Activated naive CD4-positive, alpha-beta T cell treated with anti-CD3 and anti-CD28 coated beads, Interleukin-2, amount 10 ng/mL, durations not matched to agents 7 days and 5 days (primary cell): ENCODE results near the gene SH2D4B.

ENCODE experiments used
- CTCF ChIA-PET: fragments of 350-600 bp; sonication (Branson Sonifier 250); formaldehyde crosslinking; loops from one replicate; lab custom pipeline; 2021; ENCODE audit warnings: antibody characterized with exemption; lab: Charles Lee
- DNase-seq: peaks from one replicate; pipeline ENCODE4 v3.0.0-alpha.2; 2020
- H3K27ac Mint-ChIP-seq: one replicate; pipeline ENCODE4 v1.8.0; 2021; ENCODE audit warnings: mild to moderate bottlenecking, moderate library complexity, mixed read lengths
- H3K27me3 Mint-ChIP-seq: one replicate; pipeline ENCODE4 v1.8.0; 2021; ENCODE audit warnings: mild to moderate bottlenecking, mixed read lengths
- H3K36me3 Mint-ChIP-seq: one replicate; pipeline ENCODE4 v1.8.0; 2021; ENCODE audit warnings: mixed read lengths
- H3K4me1 Mint-ChIP-seq: one replicate; pipeline ENCODE4 v1.8.0; 2021; ENCODE audit warnings: mixed read lengths
- H3K4me3 Mint-ChIP-seq: one replicate; pipeline ENCODE4 v1.8.0; 2021; ENCODE audit warnings: mild to moderate bottlenecking, moderate library complexity, mixed read lengths
- H3K9me3 Mint-ChIP-seq: one replicate; pipeline ENCODE4 v1.8.0; 2021; ENCODE audit warnings: mixed read lengths

Gene SH2D4B

GRCh38 chr10:80554050-80554449, 16.3 kb downstream of the SH2D4B start:
- no peaks in the 10 kb centered on the region for H3K36me3 Mint-ChIP-seq
- CTCF ChIA-PET, result no interaction called here
- no peaks in the 10 kb centered on the region for H3K4me1 Mint-ChIP-seq

DNA sequence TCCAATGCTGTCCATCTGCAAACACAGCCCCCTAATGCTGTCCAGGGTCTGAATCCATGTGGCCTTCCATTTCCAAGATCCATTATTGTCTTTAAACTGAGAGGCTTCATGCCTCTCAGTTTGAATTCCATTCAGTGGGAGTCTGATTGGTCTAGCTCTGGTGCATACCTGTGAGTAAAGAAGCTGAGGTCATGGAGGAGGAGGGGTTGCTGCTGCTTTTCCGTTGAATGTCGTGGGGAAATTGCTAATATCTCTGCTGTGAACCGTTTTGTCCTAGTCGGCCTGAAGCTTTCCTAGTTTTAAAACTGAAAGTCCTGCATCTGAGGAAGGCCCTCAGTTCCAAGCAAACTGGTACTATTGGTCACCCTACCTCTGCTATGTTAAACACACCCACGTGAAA, 17.7 kb downstream of the SH2D4B start:
- Mint-ChIP-seq H3K27ac (no peak overlapping the region), H3K27me3 (peaks cover 26% of the 10 kb centered on the region), H3K9me3 (no peaks in the 10 kb centered on the region), H3K4me3 (no peak overlapping the region), H3K36me3 (no peaks in the 10 kb centered on the region), H3K4me1 (no peaks in the 10 kb centered on the region)
- CTCF ChIA-PET, result no interaction called here
- DNase-seq, result no peak

More at GRCh38 chr10:80554050-80554449, 16.3 kb downstream of the SH2D4B start:
- Mint-ChIP-seq H3K27me3 (peaks cover 27% of the 10 kb centered on the region), H3K27ac (no peak overlapping the region), H3K9me3 (no peaks in the 10 kb centered on the region), H3K4me3 (no peak overlapping the region)
- no peak for DNase-seq

DNA sequence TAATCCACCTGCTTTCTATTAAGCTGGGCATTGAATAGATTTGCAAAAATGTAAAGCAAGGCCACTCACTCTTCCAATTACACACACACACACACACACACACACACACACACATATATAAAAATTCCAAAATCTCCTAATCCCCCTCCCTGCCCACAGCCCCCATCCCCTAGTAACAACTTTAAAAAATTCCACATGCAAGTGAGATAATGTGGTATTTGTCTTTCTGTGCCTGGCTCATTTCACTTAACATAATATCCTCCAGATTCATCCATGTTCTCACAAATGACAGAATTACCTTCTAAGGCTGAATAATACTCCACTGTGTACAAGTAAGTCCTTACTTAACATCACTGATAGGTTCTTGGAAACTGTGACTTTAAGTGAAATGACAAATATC, 24.2 kb downstream of the SH2D4B start:
- Mint-ChIP-seq H3K4me3 (no peak overlapping the region), H3K4me1 (no peaks in the 10 kb centered on the region), H3K36me3 (no peaks in the 10 kb centered on the region), H3K9me3 (no peaks in the 10 kb centered on the region), H3K27me3 (peaks cover 10% of the 10 kb centered on the region), H3K27ac (no peak overlapping the region)
- no peak for DNase-seq
- CTCF ChIA-PET, result no interaction called here

DNA sequence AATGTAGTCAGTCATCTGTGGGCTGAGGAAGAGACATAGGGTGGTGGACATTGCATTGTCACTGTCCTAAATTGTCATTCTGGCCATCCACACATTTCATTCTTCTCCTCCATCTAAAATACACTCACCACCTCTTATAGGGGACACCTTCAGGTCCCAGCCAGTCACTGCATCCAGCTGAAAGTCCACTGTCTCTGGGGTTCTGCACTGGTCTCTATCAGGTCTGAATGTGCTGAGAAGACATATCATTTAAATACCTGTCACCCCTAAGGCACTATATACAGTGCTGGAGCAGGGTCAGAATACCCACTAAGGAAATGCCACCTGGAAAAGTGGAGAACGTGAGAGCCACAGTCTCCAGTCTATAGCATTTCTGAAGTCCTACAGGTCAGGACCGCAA, 29.6 kb downstream of the SH2D4B start:
- CTCF ChIA-PET, result no interaction called here
- no peaks in the 10 kb centered on the region for H3K36me3 Mint-ChIP-seq
- H3K4me1 Mint-ChIP-seq, result no peaks in the 10 kb centered on the region
- no peaks in the 10 kb centered on the region for H3K9me3 Mint-ChIP-seq
- no peak overlapping the region for H3K27ac Mint-ChIP-seq
- DNase-seq, result no peak
- H3K27me3 Mint-ChIP-seq, result peaks cover 26% of the 10 kb centered on the region
- H3K4me3 Mint-ChIP-seq, result no peak overlapping the region

DNA sequence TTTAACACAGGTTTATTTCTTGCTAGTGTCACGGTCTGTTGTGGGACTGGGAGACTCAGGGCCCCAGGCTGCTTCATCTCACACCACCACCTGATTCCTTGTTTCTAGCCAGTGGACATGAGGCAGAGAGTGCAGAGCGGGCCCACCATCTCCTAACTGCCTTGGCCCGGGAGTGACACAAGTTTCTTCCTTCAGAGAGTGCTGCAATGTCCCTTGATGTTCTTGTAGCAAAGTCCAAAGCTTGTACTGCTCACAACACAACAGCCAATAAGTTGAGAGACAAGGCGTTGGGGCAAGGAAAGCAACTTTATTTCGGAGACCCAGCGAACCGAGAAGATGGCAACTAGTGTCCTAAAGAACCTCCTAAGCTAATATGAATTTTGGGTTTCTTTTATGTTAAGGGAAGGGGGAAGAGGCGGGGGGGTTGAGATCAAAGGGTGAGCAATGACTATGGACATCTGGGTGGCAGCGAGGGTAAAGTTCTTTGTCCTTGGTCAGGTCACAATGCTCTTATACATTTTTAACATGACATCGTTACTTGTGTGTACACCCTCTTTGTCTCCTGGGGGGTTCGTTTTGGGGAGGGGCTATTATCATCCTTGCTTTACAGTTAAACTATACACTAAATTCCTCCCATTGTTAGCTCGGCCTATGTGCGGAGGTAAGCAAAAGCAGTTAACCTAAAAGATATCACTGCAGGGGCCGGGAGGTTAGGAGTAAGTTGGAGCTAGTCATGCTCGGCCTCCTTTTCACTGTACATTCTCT, 31.6 kb downstream of the SH2D4B start:
- CTCF ChIA-PET, result interaction anchor here (0.8 kb wide), 1 partner anchor 29 kb away, joined by 3 read pairs; no protein-coding TSS in a partner anchor
- Mint-ChIP-seq H3K27me3 (peaks cover 23% of the 10 kb centered on the region), H3K4me1 (no peaks in the 10 kb centered on the region), H3K27ac (no peak overlapping the region), H3K4me3 (no peak overlapping the region), H3K36me3 (no peaks in the 10 kb centered on the region), H3K9me3 (no peaks in the 10 kb centered on the region)
- DNase-seq, result no peak

GRCh38 chr10:80571352-80571751, 33.6 kb downstream of the SH2D4B start:
- H3K27me3 Mint-ChIP-seq, result peaks cover 16% of the 10 kb centered on the region
- DNase-seq, result no peak
- no peak overlapping the region for H3K4me3 Mint-ChIP-seq
- H3K9me3 Mint-ChIP-seq, result no peaks in the 10 kb centered on the region
- H3K4me1 Mint-ChIP-seq, result no peaks in the 10 kb centered on the region
- CTCF ChIA-PET, result no interaction called here
- H3K36me3 Mint-ChIP-seq, result no peaks in the 10 kb centered on the region
- H3K27ac Mint-ChIP-seq, result no peak overlapping the region

- no peak for DNase-seq
- Mint-ChIP-seq H3K27me3 (peaks cover 28% of the 10 kb centered on the region), H3K36me3 (no peaks in the 10 kb centered on the region), H3K4me3 (no peak overlapping the region), H3K9me3 (peaks cover 4% of the 10 kb centered on the region), H3K27ac (no peak overlapping the region), H3K4me1 (peaks cover 9% of the 10 kb centered on the region)
- CTCF ChIA-PET, result interaction anchor here (1.4 to 1.6 kb wide), 2 partner anchors 18 to 201 kb away, joined by 3 to 5 read pairs; no protein-coding TSS in a partner anchor
Measured at GRCh38 chr10:80579181-80579763, 41.6 kb downstream of the SH2D4B start.

- DNase-seq, result no peak
- Mint-ChIP-seq H3K27ac (no peak overlapping the region), H3K36me3 (no peaks in the 10 kb centered on the region), H3K9me3 (peaks cover 4% of the 10 kb centered on the region), H3K4me1 (peaks cover 9% of the 10 kb centered on the region), H3K4me3 (no peak overlapping the region), H3K27me3 (peaks cover 28% of the 10 kb centered on the region)
- CTCF ChIA-PET, result interaction anchor here (1.4 kb wide), 1 partner anchor 17 kb away, joined by 3 read pairs; no protein-coding TSS in a partner anchor
Measured at GRCh38 chr10:80579849-80580637, 42.3 kb downstream of the SH2D4B start.

GRCh38 chr10:80580638-80581468, 43.2 kb downstream of the SH2D4B start:
- Mint-ChIP-seq H3K9me3 (peaks cover 4% of the 10 kb centered on the region), H3K4me3 (no peak overlapping the region), H3K27me3 (peaks cover 33% of the 10 kb centered on the region), H3K4me1 (peaks cover 9% of the 10 kb centered on the region), H3K27ac (no peak overlapping the region), H3K36me3 (no peaks in the 10 kb centered on the region)
- no peak for DNase-seq
- CTCF ChIA-PET, result no interaction called here

DNA sequence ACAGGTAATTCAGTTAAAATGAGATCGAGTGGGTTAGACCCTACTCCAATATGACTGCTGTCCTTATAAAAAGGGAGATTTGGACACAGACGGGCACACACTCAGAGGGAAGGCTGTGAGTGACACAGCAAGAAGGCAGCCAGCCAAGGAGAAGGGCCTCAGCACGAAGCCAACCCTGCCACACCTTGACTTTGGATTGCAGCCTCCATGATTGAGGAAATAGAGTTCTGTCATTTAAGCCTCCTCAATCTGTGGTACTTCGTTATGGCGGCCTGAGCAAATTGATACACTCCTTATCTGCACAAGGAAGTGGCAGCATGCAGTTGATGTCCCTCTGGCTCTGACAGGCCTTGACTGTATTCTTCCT, 43.8 kb downstream of the SH2D4B start:
- peaks cover 9% of the 10 kb centered on the region for H3K4me1 Mint-ChIP-seq
- CTCF ChIA-PET, result no interaction called here
- DNase-seq, result no peak
- H3K27ac Mint-ChIP-seq, result no peak overlapping the region
- peaks cover 33% of the 10 kb centered on the region for H3K27me3 Mint-ChIP-seq
- H3K9me3 Mint-ChIP-seq, result peaks cover 4% of the 10 kb centered on the region
- H3K4me3 Mint-ChIP-seq, result no peak overlapping the region
- no peaks in the 10 kb centered on the region for H3K36me3 Mint-ChIP-seq

DNA sequence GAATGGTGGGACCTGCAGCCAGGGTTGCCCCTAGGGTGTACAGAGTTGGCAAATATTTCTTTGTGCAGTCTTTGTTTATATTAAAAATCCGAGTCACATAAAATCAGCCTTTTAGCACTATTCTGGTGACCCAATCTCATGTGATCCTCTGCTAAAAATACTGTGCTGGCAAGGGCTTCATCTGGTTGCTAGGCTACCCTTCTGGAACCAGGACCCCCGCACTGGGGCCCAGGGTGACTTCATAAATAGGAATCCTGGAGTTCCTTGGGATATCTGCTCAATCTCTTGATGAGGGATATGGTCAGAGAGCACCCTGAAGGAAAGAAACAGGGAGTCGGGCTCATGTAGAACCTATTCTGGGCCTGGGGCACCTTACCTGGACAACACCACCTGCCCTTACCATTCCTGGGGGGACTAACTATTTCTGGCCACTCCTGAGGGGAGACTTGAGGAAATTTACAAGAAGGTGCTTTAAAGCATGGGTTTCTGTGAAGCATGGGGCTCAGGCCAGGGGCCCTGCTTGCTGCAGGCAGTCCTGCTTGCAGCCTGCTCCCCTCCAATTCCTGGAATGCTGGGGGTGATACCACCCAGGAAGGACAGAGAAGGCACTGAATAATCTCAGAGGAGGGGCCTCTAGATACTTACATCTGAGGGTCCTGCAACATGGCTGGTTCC, 44.7 kb downstream of the SH2D4B start:
- Mint-ChIP-seq H3K4me3 (no peak overlapping the region), H3K36me3 (no peaks in the 10 kb centered on the region)

DNA sequence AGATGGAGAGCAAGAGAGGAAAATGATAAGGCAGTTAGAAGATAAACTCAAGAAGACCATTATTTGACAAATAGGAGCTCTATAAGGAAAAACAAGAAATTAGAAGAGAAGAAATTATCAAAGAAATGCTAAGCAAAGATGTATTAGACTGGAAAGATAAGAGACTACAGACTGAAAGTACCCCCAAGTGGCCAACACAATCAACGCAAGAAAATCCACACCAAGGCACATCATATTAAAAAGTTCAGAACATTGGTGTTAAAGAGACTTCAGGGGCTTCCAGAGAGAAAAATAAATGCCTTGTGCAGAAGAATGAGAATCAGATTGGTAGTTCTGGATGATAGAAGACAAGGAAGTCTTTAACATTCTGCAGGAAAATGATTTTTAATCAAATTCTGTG, 46.0 kb downstream of the SH2D4B start:
- CTCF ChIA-PET, result interaction anchor here (0.7 to 1.8 kb wide), 2 partner anchors 16 to 140 kb away, joined by 3 to 5 read pairs; no protein-coding TSS in a partner anchor
- Mint-ChIP-seq H3K27me3 (peaks cover 24% of the 10 kb centered on the region), H3K27ac (no peak overlapping the region), H3K4me1 (peaks cover 6% of the 10 kb centered on the region), H3K9me3 (no peaks in the 10 kb centered on the region), H3K36me3 (no peaks in the 10 kb centered on the region), H3K4me3 (no peak overlapping the region)
- no peak for DNase-seq

More for the DNA sequence above, 44.7 kb downstream of the SH2D4B start:
- no peak for DNase-seq
- Mint-ChIP-seq H3K9me3 (no peaks in the 10 kb centered on the region), H3K27ac (no peak overlapping the region), H3K4me1 (peaks cover 9% of the 10 kb centered on the region), H3K27me3 (peaks cover 30% of the 10 kb centered on the region)
- CTCF ChIA-PET, result no interaction called here

DNA sequence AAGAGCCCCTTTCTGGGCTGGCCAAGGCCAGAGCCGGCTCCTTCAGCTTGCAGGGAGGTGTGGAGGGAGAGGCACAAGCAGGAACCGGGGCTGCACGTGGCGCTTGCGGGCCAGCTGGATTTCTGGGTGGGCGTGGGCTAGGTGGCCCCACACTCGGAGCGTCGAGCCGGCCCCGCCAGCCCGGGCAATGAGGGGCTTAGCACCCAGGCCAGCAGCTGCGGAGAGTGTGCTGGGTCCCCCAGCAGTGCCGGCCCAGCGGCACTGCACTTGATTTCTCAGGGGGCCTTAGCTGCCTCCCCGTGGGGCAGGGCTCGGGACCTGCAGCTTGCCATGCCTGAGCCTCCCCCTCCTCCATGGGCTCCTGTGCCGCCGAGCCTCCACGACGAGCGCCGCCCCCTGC, 48.1 kb downstream of the SH2D4B start:
- Mint-ChIP-seq H3K27ac (no peak overlapping the region), H3K4me1 (no peaks in the 10 kb centered on the region), H3K27me3 (peaks cover 8% of the 10 kb centered on the region), H3K36me3 (no peaks in the 10 kb centered on the region), H3K4me3 (no peak overlapping the region), H3K9me3 (no peaks in the 10 kb centered on the region)
- CTCF ChIA-PET, result interaction anchor here (1.1 to 1.2 kb wide), 2 partner anchors 11 to 14 kb away, joined by 3 read pairs; no protein-coding TSS in a partner anchor
- DNase-seq, result no peak
